Stimulated activated CD8-positive, alpha-beta memory T cell treated with anti-CD3 and anti-CD28 coated beads, Interleukin-2, amount 100 ng/mL, for 1 hour (primary cell): ENCODE data around the gene GCAT.
A peak's percentile ranks its signal among the peaks of the same experiment; 100 is the strongest.

Experiments used
- DNase-seq, 2 donors: peaks; one replicate each; pipeline ENCODE4 v3.0.0-alpha.2; 2020; ENCODE audit warnings: low read depth in 2 of 2

GCAT gene

DNA sequence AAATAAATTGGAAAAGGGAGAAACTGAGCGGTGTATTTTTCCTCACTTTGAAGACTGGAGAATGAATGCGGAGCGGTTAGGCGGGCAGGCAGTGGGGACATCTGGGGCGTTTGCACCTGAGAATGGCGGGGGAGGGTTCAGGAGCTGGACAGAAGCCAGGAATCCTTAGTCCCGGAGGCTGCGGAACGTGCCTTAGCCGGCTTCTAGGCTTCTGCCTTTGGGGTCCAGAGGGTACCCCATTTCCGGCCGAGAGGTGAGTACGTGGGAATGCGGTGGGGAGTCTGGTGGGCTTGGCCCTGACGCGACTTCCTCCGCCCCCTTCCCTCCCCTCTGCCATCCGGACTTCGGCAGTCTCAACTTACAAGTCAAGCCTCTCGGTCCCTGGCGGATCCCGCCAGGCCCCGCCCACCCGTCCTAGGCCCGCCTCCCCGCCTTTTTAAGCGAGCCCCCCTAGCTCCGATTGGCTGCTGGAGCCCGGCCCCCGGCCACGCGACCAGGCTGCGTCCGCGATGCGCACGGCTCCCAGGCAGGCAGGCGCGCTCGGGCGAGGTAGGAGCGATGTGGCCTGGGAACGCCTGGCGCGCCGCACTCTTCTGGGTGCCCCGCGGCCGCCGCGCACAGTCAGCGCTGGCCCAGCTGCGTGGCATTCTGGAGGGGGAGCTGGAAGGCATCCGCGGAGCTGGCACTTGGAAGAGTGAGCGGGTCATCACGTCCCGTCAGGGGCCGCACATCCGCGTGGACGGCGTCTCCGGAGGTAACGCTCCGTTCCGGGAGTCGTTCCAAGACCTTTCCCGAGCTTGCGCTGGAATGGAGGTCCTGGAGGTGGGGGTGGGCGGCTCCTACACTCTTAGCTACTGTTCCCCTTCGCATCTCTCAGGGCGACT is at the start of gene GCAT:
Gene GCAT, plus strand, starts transcription at position 525 of the 884 bp plus-strand sequence. Its CDS starts 34 bp downstream, at position 559.
- peak; percentile 52 to 74 for DNase-seq

DNA sequence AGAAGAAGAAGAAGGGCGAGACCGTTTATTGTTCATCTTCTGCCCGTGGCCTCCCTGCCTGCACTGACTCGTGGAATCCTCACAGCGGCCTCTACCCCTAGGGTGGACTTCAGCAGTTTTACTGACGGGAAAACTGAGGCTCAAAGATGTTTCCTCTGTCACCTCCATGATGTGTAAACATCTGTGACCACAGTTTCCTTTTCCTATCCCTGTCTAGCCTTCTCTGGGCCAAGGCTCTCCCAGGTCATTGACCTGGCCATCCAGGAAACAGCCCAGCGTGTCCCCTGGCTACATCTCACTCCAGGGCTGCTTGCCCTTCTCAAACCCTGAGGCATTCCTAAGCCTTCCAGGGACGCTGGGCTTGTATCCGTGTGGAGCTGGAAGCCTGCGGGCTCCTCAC is 49.0 kb upstream of the GCAT start:
- DNase-seq, result no peak

DNA sequence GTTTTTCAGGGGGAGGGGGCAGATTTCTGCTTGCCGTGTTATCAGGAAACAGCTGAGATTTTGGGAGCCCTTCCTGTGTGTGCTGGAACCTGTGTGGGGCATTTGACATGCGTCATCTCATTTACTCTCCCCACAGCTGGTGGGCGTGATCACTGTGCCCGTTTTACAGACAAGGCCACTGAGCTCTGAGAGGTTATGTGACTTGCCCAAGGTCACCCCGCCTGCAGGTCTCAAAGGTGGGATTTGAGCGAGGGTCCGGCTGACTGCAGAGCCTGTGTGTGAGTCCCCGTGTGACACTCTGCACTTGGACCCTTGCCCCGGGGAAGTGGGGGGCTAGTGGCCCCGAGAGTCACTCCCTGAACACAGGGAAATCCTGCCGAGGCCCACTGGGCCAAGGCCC is 48.5 kb upstream of the GCAT start:
- DNase-seq, result no peak

DNA sequence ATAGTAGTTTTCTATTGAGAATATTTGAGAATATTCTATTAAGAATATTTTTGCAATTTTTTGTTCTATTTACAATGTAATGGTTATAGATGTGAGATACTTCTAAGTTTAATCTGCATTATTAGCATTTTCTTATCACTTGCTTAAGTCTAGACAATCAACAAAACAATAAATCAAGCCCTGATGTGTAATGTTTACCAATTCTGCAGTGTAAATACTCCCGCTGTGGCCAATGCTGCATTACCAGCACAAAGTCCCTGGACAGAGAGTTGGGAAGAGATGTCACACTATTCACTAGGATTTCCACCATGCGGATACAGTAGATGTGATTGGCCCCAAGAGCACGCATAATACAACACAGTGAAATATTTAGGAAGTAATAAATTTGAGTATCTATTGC is 47.6 kb upstream of the GCAT start:
- DNase-seq, result no peak

DNA sequence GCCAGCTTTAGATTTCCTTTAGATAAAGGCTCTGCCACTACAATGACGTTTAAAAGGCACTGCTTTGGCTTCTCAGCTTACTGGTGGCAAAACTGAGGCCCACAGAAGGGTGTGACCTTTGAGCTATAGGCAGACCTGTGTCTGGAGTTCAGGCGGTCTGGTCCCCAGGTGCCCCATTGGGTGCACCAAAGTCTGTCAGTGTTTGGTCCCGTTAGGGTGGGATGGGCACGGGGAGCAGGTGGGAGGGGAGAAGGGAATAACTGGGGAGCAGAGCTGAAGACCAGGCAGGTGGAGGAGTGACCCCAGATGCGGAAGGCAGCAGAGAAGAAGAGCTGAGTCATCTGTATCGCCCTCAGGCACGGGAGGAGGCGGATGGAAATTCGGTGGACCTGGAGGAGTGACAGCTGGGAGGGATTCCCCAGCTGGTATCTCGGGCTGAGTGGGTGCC is 45.3 kb upstream of the GCAT start:
- DNase-seq, result no peak

DNA sequence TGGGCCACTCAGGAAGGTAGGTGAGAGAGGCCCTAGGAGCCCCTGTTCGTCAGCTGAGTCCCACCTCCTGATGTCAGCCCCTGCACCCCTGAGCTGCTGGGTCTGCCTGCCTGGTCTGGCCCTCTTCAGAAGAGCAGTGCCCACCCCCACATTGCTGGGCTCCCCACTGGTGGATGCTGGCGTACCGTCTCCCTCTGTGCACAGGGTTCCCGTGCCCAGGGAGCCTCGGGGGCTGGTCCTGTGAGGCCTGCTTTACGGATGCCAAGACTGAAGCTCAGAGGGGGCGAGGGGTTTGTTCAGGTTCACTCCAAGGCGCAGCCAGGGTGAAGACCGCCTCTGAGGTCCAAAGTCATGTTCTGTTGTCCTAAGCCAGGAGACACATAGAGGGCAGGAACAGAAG is 44.7 kb upstream of the GCAT start:
- DNase-seq, result no peak

DNA sequence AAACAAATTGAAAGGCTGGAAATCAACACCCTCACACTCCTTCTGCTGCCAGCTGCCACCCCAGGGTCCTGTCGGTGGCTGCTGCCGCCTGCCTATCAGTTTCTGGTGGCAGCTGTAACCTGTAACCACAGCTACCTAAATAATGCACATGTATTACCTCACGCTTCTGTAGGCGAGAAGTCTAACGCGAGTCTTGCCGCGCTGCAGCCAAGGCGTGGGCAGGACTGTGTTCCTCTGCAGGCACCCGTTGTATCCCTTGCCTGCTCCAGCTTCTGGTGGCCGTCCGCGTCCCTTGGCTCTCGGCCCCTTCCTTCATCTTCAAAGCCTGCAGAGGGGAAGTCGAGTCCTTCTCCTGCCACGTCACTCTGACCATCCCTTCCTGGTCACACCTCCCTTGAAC is 44.1 kb upstream of the GCAT start:
- no peak for DNase-seq

DNA sequence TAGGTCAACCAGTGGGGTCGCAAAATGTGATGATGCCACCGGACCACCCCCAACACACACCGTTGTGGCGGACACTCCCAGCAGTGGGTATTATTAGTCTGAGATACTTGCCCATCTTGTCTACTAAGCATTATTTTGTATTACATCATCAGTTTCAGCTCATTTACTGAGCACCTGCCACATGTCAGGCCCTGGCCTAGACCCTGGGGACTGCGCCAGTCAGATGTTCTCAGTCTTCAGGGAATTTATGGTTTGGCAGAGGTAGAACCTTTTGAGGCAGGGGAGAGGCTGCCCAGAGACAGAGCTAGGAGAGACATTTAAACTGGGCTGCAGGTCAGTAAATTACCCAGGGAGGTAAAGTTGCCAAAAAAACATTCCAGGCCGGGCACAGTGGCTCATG is 43.1 kb upstream of the GCAT start:
- no peak for DNase-seq

DNA sequence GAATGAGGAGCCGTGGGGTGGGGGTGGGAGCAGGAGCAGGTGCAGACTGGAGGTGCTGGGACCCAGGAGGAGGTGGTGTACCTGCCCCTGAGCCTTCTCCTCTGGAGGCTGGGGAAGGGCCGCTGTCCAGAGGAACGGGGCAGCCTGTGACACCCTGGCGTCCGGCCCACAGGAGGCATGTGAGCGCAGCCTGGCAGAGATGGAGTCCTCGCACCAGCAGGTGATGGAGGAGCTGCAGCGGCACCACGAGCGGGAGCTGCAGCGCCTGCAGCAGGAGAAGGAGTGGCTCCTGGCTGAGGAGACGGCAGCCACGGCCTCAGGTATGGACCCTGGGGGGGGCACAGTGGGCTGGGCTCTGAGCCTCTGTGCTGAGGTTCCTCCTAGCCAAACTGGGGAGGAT is 42.2 kb upstream of the GCAT start:
- no peak for DNase-seq

DNA sequence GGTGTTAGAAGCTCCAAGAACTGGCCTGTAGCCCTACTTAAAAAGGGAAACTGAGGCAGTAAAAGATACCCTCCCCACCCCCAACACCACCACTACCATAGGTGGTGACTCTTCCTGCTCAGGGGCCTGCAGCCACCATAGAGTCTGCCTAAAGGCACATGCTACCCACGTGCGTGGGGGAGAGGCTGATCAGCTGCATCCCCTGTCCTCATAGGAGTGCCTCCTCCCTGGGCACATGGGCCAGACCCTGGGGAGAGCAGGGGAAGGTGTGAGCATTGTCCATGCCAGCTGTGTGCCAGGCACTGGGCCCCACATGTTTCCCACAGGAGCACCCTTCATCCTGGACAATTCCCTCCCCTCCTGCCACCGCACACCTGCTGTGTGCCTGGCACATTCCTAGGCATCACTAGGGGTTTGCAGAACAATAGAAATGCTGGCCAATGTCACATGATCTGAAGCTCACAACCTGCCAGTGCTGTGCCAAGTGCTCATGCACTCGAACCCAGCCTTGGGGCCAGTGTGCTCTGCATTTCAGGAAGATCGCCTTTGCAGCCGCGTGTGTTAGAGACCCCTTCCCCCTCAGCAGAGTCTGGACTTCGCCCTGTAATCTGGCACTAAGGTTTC is 41.7 kb upstream of the GCAT start:
- DNase-seq, result no peak

DNA sequence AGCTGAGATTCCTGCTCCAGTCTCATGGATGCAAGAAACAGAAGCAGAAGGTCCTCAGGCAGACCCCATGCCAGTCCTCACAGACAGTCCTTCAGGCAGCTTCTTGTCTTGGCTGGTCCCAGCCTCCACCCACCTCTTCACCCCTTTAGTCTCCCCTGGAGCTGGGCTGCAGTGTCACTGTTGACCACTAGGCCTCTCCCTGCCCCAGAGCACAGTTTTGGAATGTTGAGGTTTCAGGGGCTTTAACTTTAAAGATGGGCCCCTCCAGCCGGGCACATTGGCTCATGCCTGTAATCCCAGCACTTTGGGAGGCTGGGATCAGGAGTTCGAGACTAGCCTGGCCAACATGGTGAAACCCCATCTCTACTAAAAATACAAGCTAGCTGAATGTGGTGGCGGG is 39.5 kb upstream of the GCAT start:
- DNase-seq, result no peak

DNA sequence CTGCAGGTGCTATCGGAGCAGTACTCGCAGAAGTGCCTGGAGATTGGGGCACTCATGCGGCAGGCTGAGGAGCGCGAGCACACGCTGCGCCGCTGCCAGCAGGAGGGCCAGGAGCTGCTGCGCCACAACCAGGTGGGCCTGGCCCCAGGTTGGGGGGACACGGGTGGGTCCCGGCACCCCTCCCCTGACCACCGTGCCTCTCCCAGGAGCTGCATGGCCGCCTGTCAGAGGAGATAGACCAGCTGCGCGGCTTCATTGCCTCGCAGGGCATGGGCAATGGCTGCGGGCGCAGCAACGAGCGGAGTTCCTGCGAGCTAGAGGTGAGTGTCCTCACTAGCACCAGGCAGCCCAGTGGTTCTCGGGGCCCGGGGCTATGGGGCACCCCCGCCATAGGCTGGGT is 38.7 kb upstream of the GCAT start:
- no peak for DNase-seq

DNA sequence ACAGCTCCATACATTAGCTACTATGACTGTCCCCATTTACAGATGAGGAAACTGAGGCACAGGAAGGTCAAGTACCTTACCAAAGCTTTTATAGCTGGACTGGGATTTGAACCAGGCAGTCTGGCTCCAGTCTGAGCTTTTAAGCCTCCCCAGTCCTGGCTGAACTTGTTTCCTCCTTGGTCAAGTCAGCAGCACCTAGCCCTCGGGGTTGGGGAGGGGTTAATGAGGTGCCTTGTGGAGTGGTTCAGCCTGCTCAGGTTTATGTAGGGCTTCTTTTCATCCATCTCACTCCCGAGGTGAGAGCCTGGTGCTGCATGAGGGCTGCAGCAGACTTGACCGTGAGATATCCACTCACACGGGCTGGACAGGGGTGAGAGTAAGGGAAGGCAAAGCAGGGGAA is 36.7 kb upstream of the GCAT start:
- no peak for DNase-seq

DNA sequence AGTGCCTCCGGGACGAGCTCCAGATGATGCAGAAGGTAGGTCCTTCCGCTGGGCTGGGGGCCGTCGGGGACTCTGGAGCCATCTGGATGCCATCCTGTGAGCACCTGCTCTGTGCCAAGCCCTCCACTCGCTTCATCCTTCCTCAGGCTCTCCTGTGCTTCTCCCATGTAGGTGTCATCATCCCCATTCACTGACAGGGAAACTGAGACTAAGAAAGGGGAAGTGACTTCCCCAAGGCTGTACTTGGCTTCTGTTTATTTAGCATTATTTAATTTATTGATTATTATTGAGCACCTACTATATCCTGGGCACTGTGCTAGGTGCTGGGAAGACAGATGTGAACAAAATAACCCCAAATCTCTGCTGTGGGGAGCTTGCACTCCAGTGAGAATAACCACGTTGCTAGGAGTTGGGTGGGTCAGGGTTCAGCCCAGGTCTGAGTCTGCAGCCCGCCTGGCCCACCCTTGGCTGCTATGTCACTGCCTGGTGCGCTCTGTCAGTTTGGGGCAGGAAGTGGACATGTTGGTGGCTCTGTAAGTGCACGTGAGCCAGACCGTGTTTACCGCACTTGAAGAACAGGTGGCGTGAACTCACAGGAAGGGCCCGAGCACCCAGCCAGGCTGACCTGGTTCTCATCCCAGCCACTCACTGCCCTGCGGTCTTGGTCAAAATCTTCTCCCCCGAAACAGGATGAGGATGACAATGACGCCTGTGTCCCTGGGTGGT is 35.9 kb upstream of the GCAT start:
- no peak for DNase-seq

DNA sequence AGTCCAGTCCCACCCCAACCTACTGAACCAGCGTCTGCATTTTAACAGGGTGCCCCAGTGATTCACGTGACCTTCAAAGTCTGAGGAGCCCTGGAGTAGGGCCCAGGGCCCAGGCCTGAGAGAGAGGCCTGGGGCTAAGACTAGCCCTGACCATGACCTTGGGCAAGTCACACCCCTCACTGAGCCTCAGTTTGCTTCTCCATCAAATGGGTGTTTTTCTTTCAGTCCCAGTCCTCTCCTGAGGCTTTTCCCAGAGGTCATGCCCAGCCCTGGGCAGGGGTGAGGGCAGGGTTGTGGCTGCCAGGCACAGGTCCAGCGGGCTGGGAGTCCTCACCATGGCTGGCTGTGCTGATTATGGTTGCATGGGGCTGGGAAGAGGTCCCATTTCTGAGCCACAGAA is 33.0 kb upstream of the GCAT start:
- no peak for DNase-seq

DNA sequence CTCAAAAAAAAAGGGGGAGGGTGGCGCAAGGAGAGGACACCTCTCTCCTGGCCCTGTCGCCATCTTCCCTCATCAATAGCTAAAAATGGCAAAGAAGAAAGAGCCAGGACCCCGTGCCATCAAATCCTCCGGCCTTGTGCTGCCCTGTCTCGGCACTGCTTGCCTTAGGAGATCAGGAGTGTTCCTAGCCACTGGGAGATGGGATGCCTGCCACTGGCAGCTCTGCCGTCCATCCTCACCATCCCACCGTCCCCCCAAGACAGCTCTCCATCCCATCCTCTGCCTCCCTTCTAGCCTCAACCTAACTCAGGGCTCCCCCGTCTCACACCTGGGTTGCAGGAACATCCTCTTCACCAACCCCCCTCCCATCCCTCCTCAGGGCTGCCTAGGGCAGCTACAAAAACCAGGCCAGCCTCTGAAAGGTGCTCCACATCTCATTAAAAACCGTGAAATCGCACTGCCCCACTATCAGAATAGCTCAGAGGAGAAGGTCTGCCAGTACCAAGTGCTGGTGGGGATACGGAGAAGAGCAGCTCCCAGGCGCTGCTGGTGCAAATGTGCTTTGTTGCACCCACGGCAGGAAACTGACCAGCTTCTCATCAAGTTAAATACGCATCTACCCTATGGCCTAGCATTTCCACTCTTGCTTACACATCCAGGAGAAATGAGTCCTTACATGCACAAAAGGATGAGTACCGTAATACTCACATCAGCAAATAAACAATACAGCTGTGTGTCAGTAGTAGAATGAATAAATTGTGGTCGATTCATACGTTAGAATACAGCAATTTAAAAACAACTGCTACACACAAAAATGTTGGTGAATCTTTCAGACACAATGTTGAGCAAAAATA is 31.7 kb upstream of the GCAT start:
- DNase-seq, result no peak

DNA sequence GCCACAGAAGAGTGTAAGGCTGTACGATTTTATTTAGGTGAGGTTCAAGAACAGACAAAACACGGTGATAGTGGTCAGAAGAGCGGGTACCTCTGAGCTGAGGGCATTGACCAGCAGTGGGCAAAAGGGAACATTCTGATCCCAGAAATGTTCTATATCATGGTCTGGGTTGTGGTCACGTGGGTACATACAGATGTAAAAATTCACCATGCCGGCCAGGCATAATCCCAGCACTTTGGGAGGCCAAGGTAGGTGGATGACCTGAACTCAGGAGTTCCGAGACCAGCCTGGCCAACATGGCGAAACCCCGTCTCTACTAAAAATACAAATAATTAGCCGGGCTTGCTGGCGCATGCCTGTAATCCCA is 31.1 kb upstream of the GCAT start:
- no peak for DNase-seq

DNA sequence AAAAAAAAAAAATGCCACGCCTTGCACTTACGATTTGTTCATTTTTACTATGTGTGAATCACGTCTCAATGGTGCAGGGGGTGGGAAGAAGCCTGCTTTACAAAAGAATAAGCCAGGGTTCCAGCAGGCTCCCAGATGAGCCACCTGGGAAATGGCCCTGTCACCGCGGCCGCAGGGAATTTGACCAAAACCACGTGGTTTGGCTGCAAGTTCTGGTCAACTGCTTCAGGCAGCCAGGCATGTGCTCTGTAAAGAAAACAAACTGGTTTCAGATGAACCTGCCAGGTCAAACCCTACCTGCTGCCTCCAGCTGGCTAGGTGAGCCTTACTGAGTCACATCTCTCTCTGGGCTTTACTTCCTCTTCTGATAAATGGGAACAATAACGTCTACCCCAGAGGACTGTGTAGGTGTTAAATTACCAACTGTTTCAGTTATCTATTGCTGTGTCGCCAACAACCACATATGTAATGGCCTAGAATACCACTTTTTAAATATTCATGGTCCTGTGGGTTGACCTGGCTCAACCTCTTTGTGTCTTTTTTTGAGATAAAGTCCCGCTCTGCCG is 30.5 kb upstream of the GCAT start:
- DNase-seq, result no peak

DNA sequence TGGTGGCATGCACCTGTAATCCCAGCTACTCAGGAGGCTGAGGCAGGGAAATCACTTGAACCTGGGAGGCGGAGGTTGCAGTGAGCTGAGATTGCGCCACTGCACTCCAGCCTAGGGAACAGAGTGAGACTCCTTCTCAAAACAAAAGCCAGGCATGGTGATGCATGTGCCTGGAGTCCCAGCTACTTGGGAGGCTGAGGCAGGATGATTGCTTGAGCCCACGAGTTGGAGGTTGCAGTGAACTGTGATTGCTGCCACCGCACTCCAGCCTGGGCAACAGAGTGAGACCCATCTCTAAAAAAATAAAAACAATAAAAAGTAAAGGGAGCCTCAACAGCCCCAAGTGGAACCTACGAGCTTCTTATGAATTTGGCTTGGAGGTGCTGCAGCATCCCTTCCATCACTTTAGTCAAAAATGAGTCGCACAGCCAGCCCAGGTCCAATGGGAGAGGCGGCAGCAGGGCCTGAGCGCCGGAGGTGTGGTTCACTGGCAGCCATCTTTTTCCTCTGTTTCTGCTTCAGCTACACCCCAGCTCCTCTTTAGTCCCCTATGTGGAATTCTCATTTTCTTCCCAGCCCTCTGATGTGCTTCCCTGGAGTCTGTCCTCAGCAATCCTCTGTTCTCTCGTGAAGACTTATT is 29.2 kb upstream of the GCAT start:
- no peak for DNase-seq

DNA sequence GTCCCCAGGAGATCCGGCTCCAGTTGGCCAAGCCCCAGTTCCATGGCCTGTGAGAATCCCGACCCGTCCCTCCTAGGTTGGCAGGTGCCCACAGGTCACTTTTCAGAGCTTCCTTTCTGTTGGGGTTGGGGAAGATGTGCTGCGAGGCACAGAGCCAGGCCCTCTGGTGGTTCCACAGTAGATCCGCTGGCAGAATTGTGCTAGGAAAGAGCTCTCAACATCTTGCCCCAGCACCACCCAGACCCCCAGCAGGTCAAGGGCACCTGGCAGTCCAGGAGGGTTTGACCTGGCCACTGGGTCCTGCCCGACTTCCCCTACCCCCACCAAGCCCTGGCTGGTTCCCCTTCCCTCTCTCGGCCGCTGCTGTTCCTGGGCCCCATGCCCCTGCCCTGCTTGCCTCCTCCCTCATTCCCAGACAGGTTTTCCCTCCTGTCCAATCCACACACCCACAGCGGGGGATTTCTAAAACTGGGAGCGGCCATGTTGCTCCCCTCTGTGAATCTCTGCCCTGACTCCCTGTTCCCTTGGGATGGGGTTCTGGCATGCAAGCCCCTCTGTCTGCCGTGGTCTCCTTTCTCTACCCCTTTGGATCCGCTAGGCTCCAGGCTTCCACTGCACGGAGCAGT is 26.2 kb upstream of the GCAT start:
- no peak for DNase-seq
